ENCODE data around the gene TMEM207. TPM values are rescaled to one million over a fixed set of nuclear protein-coding genes. Genes with fewer than 3 reads are reported as not detected.

TMEM207 gene
- total RNA-seq, 1 experiment from 2014 or later = not detected

DNA sequence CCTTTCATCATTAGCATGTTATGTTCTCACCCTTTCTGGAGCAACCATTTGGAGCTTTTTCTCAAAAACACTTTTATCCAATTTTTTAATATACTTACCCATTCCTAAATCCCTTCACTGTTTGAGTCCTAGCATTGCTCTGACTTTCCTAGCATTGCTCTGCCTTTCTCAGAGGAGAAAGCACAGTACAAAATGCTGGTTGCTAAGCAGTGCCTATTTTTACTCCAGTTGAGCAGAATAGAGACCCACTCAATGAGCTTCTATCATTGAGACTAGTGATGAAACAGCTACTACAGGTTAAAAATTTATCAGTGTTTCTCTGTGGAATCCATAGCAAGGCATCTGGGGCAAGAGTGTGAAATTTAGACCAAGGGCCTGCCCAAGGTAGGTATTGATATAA lies 42.4 kb upstream of the TMEM207 start (continued):
- TF ChIP-seq SP1 (IDR thresholded peaks at IDR 0.05; ENCODE audit: low read depth) (no peak), EZH2 (IDR thresholded peaks at IDR 0.05) (no peak)

- Histone ChIP-seq H3K9ac (ENCODE audit: low read length) (no peak overlapping the region), H3K4me3 (replicated peaks in 1 of 2; ENCODE audit: low read depth in 1 of 2, low read length in 2 of 2) (no peak overlapping the region), H3K79me2 (ENCODE audit: insufficient read depth, low read length) (no peaks in the 10 kb centered on the region), H3K4me1 (ENCODE audit: control insufficient read depth in 1 of 2, insufficient read depth in 2 of 2, low read length in 2 of 2) (peaks cover 0 to 4% of the 10 kb centered on the region in 2 experiments; a peak in 1 of 4 replicates), H3K27me3 (ENCODE audit: insufficient read depth, low read length) (no peaks in the 10 kb centered on the region), H2AFZ (ENCODE audit: low read depth, low read length, poor library complexity, severe bottlenecking) (no peak overlapping the region), H3K36me3 (ENCODE audit: control insufficient read depth in 1 of 2, insufficient read depth in 2 of 2, low read length in 2 of 2) (no peaks in the 10 kb centered on the region), H3K4me2 (ENCODE audit: low read length) (no peak overlapping the region), H3K9me2 (ENCODE audit: insufficient read depth) (no peaks in the 10 kb centered on the region), H3K9me3 (ENCODE audit: control insufficient read depth in 1 of 2, insufficient read depth in 1 of 2, low read depth in 1 of 2, low read length in 2 of 2) (no peaks in the 10 kb centered on the region), H3K27ac (ENCODE audit: low read depth, low read length) (no peak overlapping the region), H4K20me1 (ENCODE audit: insufficient read depth) (no peaks in the 10 kb centered on the region)
- no peak for ATAC-seq
- POLR2A ChIA-PET = no interaction called here
- intact Hi-C loops (cut with micrococcal nuclease) = no loop called here
- no peak for DNase-seq (ENCODE audit: low read depth, low spot score)
- RAD21 ChIA-PET (ENCODE audit: low non-redundant PET in 1 of 2, low total read pairs in 2 of 2, uncharacterized antibody in 2 of 2, unreplicated experiment in 2 of 2) = no interaction called here
- TF ChIP-seq, protein P1, sequence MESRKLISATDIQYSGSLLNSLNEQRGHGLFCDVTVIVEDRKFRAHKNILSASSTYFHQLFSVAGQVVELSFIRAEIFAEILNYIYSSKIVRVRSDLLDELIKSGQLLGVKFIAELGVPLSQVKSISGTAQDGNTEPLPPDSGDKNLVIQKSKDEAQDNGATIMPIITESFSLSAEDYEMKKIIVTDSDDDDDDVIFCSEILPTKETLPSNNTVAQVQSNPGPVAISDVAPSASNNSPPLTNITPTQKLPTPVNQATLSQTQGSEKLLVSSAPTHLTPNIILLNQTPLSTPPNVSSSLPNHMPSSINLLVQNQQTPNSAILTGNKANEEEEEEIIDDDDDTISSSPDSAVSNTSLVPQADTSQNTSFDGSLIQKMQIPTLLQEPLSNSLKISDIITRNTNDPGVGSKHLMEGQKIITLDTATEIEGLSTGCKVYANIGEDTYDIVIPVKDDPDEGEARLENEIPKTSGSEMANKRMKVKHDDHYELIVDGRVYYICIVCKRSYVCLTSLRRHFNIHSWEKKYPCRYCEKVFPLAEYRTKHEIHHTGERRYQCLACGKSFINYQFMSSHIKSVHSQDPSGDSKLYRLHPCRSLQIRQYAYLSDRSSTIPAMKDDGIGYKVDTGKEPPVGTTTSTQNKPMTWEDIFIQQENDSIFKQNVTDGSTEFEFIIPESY (IDR thresholded peaks at IDR 0.05; ENCODE audit: extremely low read depth, insufficient replicate concordance, low read length) = no peak
- TF ChIP-seq, protein P2, sequence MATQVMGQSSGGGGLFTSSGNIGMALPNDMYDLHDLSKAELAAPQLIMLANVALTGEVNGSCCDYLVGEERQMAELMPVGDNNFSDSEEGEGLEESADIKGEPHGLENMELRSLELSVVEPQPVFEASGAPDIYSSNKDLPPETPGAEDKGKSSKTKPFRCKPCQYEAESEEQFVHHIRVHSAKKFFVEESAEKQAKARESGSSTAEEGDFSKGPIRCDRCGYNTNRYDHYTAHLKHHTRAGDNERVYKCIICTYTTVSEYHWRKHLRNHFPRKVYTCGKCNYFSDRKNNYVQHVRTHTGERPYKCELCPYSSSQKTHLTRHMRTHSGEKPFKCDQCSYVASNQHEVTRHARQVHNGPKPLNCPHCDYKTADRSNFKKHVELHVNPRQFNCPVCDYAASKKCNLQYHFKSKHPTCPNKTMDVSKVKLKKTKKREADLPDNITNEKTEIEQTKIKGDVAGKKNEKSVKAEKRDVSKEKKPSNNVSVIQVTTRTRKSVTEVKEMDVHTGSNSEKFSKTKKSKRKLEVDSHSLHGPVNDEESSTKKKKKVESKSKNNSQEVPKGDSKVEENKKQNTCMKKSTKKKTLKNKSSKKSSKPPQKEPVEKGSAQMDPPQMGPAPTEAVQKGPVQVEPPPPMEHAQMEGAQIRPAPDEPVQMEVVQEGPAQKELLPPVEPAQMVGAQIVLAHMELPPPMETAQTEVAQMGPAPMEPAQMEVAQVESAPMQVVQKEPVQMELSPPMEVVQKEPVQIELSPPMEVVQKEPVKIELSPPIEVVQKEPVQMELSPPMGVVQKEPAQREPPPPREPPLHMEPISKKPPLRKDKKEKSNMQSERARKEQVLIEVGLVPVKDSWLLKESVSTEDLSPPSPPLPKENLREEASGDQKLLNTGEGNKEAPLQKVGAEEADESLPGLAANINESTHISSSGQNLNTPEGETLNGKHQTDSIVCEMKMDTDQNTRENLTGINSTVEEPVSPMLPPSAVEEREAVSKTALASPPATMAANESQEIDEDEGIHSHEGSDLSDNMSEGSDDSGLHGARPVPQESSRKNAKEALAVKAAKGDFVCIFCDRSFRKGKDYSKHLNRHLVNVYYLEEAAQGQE (IDR thresholded peaks at IDR 0.05; ENCODE audit: low read depth) = no peak
- no peak for TF ChIP-seq EZH2phosphoT487 (IDR thresholded peaks at IDR 0.05; ENCODE audit: borderline replicate concordance)
- TF ChIP-seq, protein P3, sequence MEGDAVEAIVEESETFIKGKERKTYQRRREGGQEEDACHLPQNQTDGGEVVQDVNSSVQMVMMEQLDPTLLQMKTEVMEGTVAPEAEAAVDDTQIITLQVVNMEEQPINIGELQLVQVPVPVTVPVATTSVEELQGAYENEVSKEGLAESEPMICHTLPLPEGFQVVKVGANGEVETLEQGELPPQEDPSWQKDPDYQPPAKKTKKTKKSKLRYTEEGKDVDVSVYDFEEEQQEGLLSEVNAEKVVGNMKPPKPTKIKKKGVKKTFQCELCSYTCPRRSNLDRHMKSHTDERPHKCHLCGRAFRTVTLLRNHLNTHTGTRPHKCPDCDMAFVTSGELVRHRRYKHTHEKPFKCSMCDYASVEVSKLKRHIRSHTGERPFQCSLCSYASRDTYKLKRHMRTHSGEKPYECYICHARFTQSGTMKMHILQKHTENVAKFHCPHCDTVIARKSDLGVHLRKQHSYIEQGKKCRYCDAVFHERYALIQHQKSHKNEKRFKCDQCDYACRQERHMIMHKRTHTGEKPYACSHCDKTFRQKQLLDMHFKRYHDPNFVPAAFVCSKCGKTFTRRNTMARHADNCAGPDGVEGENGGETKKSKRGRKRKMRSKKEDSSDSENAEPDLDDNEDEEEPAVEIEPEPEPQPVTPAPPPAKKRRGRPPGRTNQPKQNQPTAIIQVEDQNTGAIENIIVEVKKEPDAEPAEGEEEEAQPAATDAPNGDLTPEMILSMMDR (IDR thresholded peaks at IDR 0.05 in 2 of 3, conservative IDR thresholded peaks at IDR 0.05 in 1 of 3; ENCODE audit: borderline replicate concordance in 1 of 3, insufficient read depth in 1 of 3, low read depth in 2 of 3, low read length in 2 of 3) = no peak
- TF ChIP-seq ZFX (IDR thresholded peaks at IDR 0.05) = no peak
- TF ChIP-seq EZH2 (IDR thresholded peaks at IDR 0.05) = no peak
- TF ChIP-seq YY1 (IDR thresholded peaks at IDR 0.05; ENCODE audit: extremely low read depth, insufficient replicate concordance, low read depth, low read length) = no peak
- TF ChIP-seq SIN3A (IDR thresholded peaks at IDR 0.05; ENCODE audit: low read depth) = no peak
- TF ChIP-seq SP1 (IDR thresholded peaks at IDR 0.05; ENCODE audit: low read depth) = no peak
- CTCF ChIA-PET = no interaction called here
- BruUV-seq (replicated peaks) = no TSS peak
Observed at GRCh38 chr3:190491533-190492054, 41.9 kb upstream of the TMEM207 start.

All from HCT116 (cell line).